ENCODE data around the gene DGKA.
"Not testable (repeated sequence)": the region's sequence is repeated elsewhere in the genome, so short reads cannot be mapped to it uniquely, and the experiment has no call there.

The DGKA gene

GRCh38 chr12:55930771-55931316, at the start of gene DGKA:
DGKA (plus strand) TSS chr12:55931162; CDS start chr12:55936504, 5,342 bp downstream.
- DNase-seq, result peak in 1 of 2 donors; percentile 59

GRCh38 chr12:55885113-55885512, 45.8 kb upstream of the DGKA start:
- no peak for DNase-seq

GRCh38 chr12:55891310-55891709, 39.7 kb upstream of the DGKA start:
- DNase-seq, result no peak

- no peak for DNase-seq
Measured at GRCh38 chr12:55893723-55894122, 37.2 kb upstream of the DGKA start.

- DNase-seq, result no peak
Measured at GRCh38 chr12:55899082-55899481, 31.9 kb upstream of the DGKA start.

- no peak for DNase-seq
Measured at GRCh38 chr12:55901881-55902490, 29.0 kb upstream of the DGKA start.

- no peak for DNase-seq
Measured at GRCh38 chr12:55906056-55906455, 24.9 kb upstream of the DGKA start.

GRCh38 chr12:55908726-55909512, 22.0 kb upstream of the DGKA start:
- DNase-seq, result no peak

GRCh38 chr12:55909513-55909884, 21.5 kb upstream of the DGKA start:
- DNase-seq, result no peak

- no peak for DNase-seq
Measured at GRCh38 chr12:55912908-55913307, 18.1 kb upstream of the DGKA start.

- no peak for DNase-seq
Measured at GRCh38 chr12:55915482-55915859, 15.5 kb upstream of the DGKA start.

- DNase-seq, result not testable (repeated sequence)
Measured at GRCh38 chr12:55919032-55919431, 11.9 kb upstream of the DGKA start.

GRCh38 chr12:55922126-55922525, 8.8 kb upstream of the DGKA start:
- DNase-seq, result no peak

GRCh38 chr12:55923648-55924047, 7.3 kb upstream of the DGKA start:
- not testable (repeated sequence) for DNase-seq

- no peak for DNase-seq
Measured at GRCh38 chr12:55925371-55925770, 5.6 kb upstream of the DGKA start.

- no peak for DNase-seq
Measured at GRCh38 chr12:55925870-55926737, 4.9 kb upstream of the DGKA start.

- DNase-seq, result peak; percentile 86 to 89
Measured at GRCh38 chr12:55926738-55927587, 4.0 kb upstream of the DGKA start.

- peak; percentile 38 to 64 for DNase-seq
Measured at GRCh38 chr12:55927588-55928502, 3.1 kb upstream of the DGKA start, which contains the start of gene PYM1. PYM1 (minus strand) TSS chr12:55927894; CDS start chr12:55927761, 133 bp downstream.

- no peak for DNase-seq
Measured at GRCh38 chr12:55929306-55929791, 1.6 kb upstream of the DGKA start.

GRCh38 chr12:55931317-55931779, 386 bp downstream of the DGKA start:
- no peak for DNase-seq

All from hippocampal formation (tissue), 2 donors.